GM12801 (cell line): ENCODE results near the gene KCTD13.

Experiments used
- CTCF ChIP-seq: IDR thresholded peaks from one replicate; pipeline ENCODE4 v1.5.1; 2011; ENCODE audit warnings: control low read depth; ENCODE audit not compliant: insufficient read length; ENCODE audit errors: extremely low read depth

The KCTD13 gene

DNA sequence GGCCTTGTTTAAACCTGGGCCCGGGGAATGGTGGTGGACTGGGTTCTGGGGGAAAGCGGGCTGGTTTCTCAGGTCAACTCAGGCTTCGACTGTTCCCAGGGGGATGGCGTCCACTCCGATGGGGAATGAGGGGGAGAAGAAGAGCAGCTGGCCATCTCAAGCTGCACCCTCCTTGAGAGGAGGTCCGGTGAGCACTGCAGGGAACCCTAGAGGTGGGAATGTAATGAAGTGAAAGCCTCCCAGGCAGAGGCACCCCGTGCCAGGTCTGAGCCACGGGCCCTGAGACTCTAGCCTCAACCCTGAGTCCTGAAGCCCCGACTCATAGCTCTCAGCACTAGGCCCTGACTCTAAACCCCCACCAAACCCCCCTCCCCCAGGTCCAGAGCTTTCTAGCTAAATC lies 61.8 kb downstream of the KCTD13 start:
- no peak for TF ChIP-seq CTCF

DNA sequence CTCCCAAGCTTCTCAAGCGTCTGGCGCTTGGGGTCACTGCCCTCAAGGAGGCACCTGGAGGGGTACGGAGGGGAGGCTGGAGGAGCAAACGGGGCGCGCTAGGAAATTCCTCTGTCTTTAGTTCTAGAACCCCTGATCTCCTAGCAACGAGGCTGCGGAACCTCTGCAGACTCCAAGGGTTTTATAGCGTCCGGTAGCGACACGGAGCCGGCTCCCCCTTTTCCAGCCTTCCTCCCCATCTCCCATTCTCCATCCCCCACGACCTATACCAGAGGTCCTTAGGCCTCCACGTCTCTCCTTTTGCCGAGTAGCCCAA lies 62.4 kb downstream of the KCTD13 start:
- TF ChIP-seq CTCF, result no peak

DNA sequence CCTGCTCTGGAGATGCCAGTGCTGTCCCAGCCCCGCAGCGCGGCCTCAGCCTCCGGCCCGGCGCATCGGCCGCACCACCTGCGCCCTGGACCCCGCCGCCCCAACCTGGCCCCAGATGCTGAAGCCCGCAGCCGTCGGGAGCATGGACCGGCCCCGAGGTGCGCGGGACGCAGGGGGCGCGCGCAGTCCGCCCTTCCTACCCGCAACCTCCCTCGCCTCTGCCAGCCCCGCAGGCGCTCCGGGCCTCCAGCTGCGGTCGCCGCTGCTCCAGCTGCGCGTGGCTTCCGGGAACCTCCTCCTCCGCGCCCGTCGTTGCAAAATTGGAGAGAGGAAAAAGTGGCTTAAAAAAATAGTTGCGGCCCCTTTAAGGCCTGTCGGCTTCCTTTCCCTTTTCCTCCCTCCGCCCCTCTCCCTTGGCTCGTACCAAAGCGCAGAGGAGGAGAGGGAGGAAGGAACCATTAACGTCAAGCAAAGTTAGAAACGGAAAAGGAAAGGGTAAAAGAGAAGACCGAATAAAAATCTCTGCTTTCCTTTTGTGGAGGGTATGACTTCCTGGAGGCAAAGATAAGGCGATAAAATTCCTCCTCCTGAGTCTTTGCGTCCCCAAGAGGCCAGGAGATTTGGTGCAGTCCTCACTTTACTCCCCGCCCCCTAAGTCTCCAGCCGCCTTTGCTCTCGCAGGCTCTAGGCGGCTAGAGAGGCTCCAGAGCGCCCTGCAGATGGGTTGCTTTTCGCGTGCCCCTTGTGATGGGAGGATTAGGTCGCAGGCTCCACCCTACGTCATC lies 63.0 kb downstream of the KCTD13 start, which contains the start of gene CDIPT:
CDIPT (minus strand) TSS at position 343 of the 785 bp plus-strand sequence. CDS start 369 bp downstream, outside the sequence.
- peak; percentile 62 for TF ChIP-seq CTCF

- TF ChIP-seq CTCF, result no peak
These were observed 63.6 kb downstream of the KCTD13 start for GRCh38 chr16:29862383-29862883.

DNA sequence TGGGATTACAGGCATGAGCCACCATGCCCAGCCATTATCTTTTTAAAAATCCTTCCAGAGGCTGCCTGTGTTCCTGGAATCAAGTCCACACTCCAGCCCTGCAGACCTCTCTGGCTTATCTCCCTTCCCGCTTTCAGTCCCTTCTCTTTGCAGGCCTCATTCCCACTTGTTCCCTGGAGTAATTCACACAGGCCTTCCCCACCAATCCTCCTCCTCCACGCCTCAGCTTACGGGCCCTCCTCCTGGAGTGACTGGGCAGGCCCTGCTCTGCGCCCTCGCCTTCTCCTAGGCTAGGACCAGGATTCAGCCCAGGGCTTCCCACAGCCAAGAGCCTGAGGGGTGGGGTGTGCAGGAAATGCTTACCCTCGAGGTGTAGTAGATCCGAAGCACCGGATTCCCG lies 65.8 kb downstream of the KCTD13 start:
- no peak for TF ChIP-seq CTCF

GRCh38 chr16:29858974-29859373 lies 67.1 kb downstream of the KCTD13 start:
- no peak for TF ChIP-seq CTCF

GRCh38 chr16:29858149-29858849 lies 67.7 kb downstream of the KCTD13 start:
- TF ChIP-seq CTCF, result no peak
